DND-41 (cell line): ENCODE measurements around the gene MGAT4A.
A peak's percentile ranks its signal among the peaks of the same experiment; 100 is the strongest.

Source experiments
- ATAC-seq: fragments of 200-7000 bp; cut with Tn5 transposase; 3 replicates; pipeline ENCODE4 v1.9.1; 2021; ENCODE audit warnings: low read depth; ENCODE audit not compliant: insufficient read depth
- DNase-seq: peaks from one replicate; pipeline ENCODE4 v3.0.0-alpha.2; 2020
- H2AFZ ChIP-seq: 2 replicates; pipeline ENCODE4 v1.6.0; 2012; ENCODE audit warnings: low read depth, low read length
- H3K27ac ChIP-seq: 2 replicates; pipeline ENCODE4 v1.5.1; 2012; ENCODE audit warnings: low read length, inconsistent platforms
- H3K27me3 ChIP-seq: fragments of 200-600 bp; sonication (generic); 2 replicates; pipeline ENCODE4 v1.6.0; 2012; ENCODE audit warnings: low read length, mild to moderate bottlenecking, inconsistent platforms; ENCODE audit not compliant: insufficient read depth, poor library complexity
- H3K36me3 ChIP-seq: 2 replicates; pipeline ENCODE4 v1.5.1; 2012; ENCODE audit warnings: low read length, inconsistent platforms; ENCODE audit not compliant: insufficient read depth
- H3K4me1 ChIP-seq: 2 replicates; pipeline ENCODE4 v1.5.1; 2012; ENCODE audit warnings: mild to moderate bottlenecking, low read length; ENCODE audit not compliant: insufficient read depth
- H3K4me2 ChIP-seq: 2 replicates; pipeline ENCODE4 v1.6.0; 2012; ENCODE audit warnings: mild to moderate bottlenecking, moderate library complexity, low read length, inconsistent platforms; ENCODE audit not compliant: insufficient read depth
- H3K4me3 ChIP-seq, 2 experiments: fragments of 200-600 bp in 1 of 2; shearing (Covaris generic) in 1 of 2; 2 replicates each; pipeline ENCODE4 v1.5.1; 2012 to 2016; ENCODE audit warnings: inconsistent platforms in 2 of 2, low read length in 2 of 2, mild to moderate bottlenecking in 2 of 2, low read depth in 1 of 2, moderate library complexity in 1 of 2
- H3K79me2 ChIP-seq: 2 replicates; pipeline ENCODE4 v1.6.0; 2012; ENCODE audit warnings: low read length, inconsistent platforms; ENCODE audit not compliant: insufficient read depth
- H3K9ac ChIP-seq: 2 replicates; pipeline ENCODE4 v1.6.0; 2012; ENCODE audit warnings: low read depth, mild to moderate bottlenecking, inconsistent platforms, low read length, moderate library complexity
- H3K9me3 ChIP-seq: 2 replicates; pipeline ENCODE4 v1.5.1; 2012; ENCODE audit warnings: low read length, moderate library complexity, mild to moderate bottlenecking, inconsistent platforms; ENCODE audit not compliant: insufficient read depth, severe bottlenecking
- H4K20me1 ChIP-seq: 2 replicates; pipeline ENCODE4 v1.6.0; 2012; ENCODE audit warnings: low read length; ENCODE audit not compliant: insufficient read depth
- CTCF ChIP-seq: IDR thresholded peaks from 2 replicates; pipeline ENCODE4 v1.5.1; 2012; ENCODE audit warnings: borderline replicate concordance, low read length, moderate library complexity, mild to moderate bottlenecking; ENCODE audit not compliant: poor library complexity, severe bottlenecking; ENCODE audit errors: extremely low read depth
- EZH2 ChIP-seq: IDR thresholded peaks from 3 replicates; pipeline ENCODE4 v1.6.1; 2012; ENCODE audit warnings: borderline replicate concordance, low read depth, mild to moderate bottlenecking, moderate library complexity, low read length, inconsistent platforms; ENCODE audit not compliant: severe bottlenecking

MGAT4A gene

DNA sequence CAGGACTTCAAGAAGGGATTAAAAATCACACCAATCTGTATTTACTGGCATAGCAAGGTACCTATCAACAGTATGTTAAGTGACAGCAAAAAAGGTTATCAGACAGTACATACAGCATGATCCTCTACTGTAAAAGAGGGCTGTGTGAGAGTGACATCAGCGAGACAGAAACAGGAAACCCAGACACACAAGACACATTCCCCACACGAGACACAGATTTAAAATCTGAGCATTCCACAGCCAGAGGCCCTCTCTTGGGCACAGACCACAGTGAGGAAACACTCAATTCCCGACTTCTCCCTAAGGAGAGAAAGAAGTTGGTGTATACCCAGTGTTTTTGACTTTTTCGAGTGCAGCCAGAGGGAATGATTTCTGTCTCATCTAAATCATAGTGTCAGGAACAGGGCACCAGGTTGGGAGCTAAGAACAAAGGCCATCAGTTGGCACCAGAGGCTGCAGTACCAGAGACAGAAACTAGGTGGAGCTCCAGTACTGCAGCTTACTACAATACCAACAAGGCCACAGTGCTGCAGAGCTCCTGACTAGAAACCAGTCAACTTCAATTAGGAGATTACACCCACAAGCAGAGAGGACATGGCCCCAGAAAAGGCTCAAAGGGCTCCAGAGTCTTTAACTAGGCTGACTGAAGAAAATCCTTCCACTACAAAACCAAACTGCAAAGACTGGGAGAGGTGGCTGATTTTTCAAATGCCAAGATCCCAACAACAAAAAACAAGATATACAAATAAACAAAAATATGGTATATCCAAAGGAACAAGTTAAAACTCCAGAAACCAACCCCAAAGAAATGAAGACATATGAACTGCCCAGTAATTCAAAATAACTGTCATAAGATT lies 81.6 kb downstream of the MGAT4A start:
- no peak overlapping the region for H3K4me3 ChIP-seq
- no peak for TF ChIP-seq EZH2
- peak; percentile 99 for TF ChIP-seq CTCF
- H3K4me2 ChIP-seq: no peak overlapping the region
- H3K79me2 ChIP-seq: peaks cover 27% of the 10 kb centered on the region
- H3K9ac ChIP-seq: no peak overlapping the region
- ATAC-seq: peak; percentile 98
- peak overlapping the region; percentile 59 for H3K27ac ChIP-seq
- H3K4me1 ChIP-seq: peaks cover 12% of the 10 kb centered on the region
- no peak overlapping the region for H2AFZ ChIP-seq
- H3K9me3 ChIP-seq: no peaks in the 10 kb centered on the region
- peak; percentile 87 for DNase-seq
- H3K36me3 ChIP-seq: peaks cover 47% of the 10 kb centered on the region
- H3K27me3 ChIP-seq: no peaks in the 10 kb centered on the region
- H4K20me1 ChIP-seq: peaks cover 3% of the 10 kb centered on the region; the same call in 1 of the 2 replicates

DNA sequence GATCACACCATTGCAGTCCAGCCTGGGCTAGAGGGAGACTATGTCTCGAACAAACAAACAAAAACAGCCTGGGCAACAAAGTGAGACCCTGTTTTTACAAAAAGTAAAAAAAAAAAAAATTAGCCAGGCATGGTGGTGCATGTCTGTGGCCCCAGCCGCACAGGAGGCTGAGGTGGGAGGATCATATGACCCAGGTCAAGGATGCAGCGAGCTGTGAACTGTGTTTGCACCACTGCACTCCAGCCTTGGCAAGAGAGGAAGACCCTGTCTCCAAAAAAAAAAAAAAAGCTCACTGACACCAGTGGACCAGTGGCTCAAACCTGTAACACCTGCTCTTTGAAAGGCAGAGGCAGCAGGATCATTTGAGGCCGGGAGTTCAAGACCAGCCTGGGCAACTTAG lies 82.5 kb downstream of the MGAT4A start:
- peaks cover 12% of the 10 kb centered on the region for H3K4me1 ChIP-seq
- no peak overlapping the region for H3K4me2 ChIP-seq
- no peak overlapping the region for H3K4me3 ChIP-seq
- H3K79me2 ChIP-seq: peaks cover 20% of the 10 kb centered on the region
- peaks cover 49% of the 10 kb centered on the region for H3K36me3 ChIP-seq
- no peak overlapping the region for H3K9ac ChIP-seq
- ATAC-seq: no peak
- H3K27me3 ChIP-seq: no peaks in the 10 kb centered on the region
- H2AFZ ChIP-seq: no peak overlapping the region
- no peaks in the 10 kb centered on the region for H3K9me3 ChIP-seq
- no peak for TF ChIP-seq CTCF
- peaks cover 3% of the 10 kb centered on the region; the same call in 1 of the 2 replicates for H4K20me1 ChIP-seq
- no peak overlapping the region for H3K27ac ChIP-seq
- no peak for DNase-seq

DNA sequence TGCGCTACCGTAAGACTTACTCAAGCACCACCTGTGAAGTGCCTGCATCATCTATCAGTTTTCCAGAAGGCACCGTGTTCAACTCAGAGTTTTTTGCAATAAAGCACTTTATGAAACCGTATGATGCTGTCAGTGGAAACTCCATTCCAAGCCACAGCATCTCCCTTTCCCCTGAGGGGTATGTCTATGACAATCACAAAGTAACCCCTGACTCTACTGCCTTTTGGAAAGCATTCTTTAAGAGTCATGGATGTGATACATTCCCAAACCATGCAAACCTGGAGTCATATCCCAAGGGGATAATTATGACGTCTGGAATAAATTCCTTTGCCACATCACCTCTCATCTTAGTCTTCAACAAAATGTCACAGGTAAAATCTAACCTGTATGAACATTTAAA lies 83.3 kb downstream of the MGAT4A start:
- no peak overlapping the region for H3K4me3 ChIP-seq

More for the DNA sequence above, 83.3 kb downstream of the MGAT4A start:
- H3K27ac ChIP-seq: no peak overlapping the region
- no peak overlapping the region for H2AFZ ChIP-seq
- no peak overlapping the region for H3K4me2 ChIP-seq
- H3K27me3 ChIP-seq: no peaks in the 10 kb centered on the region
- H3K9me3 ChIP-seq: no peaks in the 10 kb centered on the region
- H3K79me2 ChIP-seq: peaks cover 16% of the 10 kb centered on the region
- ATAC-seq: no peak
- H3K36me3 ChIP-seq: peaks cover 57% of the 10 kb centered on the region
- TF ChIP-seq CTCF: no peak
- no peak for TF ChIP-seq EZH2
- peaks cover 3% of the 10 kb centered on the region; the same call in 1 of the 2 replicates for H4K20me1 ChIP-seq
- H3K9ac ChIP-seq: no peak overlapping the region
- peaks cover 12% of the 10 kb centered on the region for H3K4me1 ChIP-seq
- DNase-seq: no peak
